IPS-NIHi11 (cell line): Measurements from ENCODE around the gene ABLIM2.

Experiments used
- DNase-seq: peaks from one replicate; pipeline ENCODE4 v3.0.0; 2012; ENCODE audit warnings: mixed read lengths, low spot score

Gene ABLIM2

DNA sequence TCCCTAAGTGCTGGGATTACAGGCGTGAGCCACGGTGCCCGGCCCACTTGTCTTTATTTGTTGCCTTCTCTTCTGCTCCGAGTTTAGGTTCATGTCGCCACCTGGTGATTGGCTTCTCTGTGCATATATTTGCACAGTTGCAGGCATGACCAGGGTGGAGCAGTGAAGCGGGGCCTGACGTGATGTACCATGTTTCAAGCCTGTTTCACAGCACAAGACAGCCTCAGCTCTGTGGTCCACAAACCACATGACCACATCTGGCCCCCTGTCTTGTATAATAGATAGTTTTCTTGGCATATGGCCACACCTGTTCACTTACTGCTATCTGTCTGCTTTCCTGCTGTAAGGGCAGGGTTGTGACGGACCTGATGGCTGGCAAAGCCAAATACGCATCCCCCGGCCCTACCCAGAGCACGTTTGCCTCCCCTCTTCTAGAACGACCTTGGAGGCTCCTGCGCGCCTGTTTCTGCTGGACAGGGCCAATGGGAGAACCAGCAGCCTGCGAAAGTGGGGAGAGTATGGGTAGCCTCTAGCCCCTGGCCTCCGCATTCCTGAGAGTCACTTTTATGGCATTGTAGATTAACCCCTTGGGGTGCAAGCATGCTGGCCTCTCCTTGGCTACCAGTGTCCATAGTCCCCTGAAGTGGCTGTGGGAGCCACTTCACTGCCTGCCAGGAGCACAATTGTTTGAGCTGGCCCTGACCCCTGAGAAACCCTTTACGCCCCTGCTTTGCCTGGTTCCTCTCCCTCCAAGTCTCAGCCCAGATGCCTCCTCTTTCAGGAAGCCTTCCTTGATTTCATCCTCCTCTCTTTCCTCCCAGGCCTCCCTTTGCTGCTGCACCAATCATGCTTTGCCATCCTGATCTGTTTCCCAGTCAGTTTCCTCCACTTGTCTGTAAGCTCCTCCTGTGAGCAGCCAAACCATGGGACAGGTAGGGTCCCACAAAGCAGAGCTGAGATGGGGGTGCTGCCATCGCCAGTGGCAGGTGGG, 34.4 kb upstream of the ABLIM2 start:
- no peak for DNase-seq

DNA sequence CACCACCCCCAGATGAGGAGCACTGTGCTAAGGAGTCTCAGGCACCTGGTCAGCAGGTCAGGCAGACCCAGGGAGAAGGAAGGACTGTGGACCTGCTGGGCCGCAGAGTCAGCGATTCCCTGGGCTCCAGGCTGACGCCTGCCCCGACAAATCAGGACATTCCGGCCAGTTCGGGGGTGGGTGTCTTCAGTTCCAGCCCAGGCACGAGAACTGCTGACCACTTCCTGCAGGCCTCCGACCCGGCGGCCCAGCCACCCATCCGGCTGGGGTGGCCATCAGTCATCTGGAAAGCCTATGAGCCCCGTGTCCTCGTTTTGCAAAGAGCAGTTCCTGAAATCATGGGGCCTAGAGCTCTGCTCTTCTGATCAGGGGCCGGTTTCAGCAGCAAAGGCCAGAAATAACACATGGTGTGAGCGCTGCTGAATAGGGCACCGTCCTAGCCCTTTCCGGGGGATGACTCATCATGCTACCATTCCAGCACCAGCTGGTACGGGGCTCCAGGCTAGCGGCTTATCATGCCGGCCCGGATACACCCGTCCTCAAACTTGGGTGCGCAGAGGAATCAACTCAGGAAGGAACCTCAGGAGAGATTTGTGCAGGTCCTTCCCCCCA, 32.6 kb upstream of the ABLIM2 start:
- peak; percentile 16 for DNase-seq

DNA sequence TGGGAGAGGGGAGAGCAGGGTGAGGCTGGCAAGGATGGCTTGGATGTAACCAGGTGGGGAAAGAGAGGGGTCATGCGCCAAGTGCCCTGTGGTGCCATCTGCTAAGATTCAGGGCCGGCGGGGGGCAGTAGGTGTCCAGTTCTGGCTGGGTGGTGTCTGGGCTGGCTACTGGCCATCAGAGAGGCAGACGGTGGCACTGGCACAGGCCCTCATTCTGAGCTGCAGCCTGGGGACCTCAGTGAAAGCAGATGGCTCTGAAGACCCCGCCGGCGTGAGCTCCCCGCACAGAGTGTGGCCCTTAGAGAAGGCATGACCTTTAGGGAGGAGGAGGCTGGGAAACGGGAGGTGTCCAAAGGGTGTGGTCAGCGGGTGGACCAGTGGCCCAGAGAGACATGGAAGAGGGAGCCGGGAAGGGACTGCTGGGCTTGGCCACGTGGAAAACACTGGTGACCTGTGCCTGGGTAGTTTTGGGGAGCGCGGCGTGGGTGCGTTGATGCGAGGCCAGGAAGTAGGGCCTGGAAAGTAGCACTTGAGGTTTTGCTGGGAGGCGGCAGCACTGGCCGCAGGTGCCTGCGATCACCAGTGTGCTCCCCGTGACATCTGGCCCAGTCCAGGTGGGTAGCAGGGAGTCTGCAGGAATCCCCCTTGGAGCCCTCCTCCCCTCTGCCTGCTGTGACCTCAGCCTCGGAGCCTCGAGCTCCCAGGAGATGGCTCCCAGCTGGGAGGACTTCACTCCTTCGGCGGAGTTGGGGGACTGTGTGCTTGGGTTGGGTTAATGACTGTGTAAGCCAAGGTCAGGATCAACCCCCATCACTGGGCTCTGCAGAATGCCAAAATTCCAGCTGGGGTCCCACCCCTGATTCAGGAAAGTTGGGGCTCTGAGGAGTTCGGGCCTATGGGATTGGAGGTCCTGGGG, 31.2 kb upstream of the ABLIM2 start:
- DNase-seq = peak; percentile 13

DNA sequence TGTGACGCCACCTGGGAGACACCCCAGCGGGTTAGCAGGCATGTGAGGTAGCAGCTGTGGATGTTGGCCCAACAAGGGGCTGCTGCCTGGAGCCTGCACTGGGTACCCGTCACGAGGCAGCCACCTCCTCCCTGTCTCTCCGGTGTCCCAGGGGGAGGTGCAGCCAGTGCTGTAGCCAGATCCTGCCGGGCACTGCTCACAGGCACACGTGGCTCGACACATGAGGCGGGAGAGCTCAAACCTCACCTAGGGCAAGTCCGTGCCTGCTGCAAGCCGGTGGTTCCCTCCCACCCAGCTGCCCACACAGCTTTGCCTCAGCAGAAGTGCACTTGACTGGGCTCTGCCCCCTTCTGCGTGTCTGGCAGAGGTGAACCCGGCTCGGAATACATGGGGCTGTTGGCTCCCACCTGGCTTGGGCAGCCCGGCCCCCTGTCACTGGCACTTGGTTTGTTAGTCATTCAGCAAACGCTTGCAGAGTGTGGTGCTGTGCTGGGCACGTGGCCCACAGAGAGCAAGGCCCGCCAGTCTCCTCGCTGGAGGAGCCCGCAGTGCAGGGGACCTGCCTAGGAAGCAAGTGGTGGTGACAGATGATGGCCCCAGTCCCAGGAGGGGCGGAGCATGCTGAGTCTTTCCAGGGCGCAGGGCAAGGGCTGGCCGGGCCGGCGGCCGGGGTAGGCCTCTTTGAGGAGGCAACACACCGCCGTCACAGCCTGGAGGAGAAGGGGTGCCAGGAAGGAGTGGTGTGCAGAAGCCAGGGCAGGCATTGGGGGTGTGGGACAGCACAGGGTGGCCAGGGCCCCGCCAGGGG, 30.3 kb upstream of the ABLIM2 start:
- DNase-seq = peak; percentile 29

DNA sequence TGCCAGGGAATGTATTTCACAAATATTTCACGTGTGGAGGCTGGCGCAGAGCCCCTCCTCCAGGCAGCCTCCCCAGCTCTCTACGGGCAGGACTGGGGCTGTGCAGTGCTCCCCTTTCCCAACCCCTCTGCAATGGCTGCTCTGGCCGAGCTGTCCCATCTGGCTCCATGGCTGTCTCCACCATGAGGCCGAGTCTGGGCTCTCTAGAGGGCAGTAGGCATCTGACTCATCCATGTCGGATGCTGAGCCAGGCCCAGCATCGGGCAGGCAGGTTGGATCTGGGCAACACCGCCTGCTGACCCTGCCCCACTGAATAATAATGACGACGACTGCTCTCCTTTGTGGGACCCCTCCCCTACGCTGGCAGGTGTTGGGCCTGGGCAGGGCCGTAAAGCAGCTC, 29.5 kb upstream of the ABLIM2 start:
- DNase-seq = no peak

DNA sequence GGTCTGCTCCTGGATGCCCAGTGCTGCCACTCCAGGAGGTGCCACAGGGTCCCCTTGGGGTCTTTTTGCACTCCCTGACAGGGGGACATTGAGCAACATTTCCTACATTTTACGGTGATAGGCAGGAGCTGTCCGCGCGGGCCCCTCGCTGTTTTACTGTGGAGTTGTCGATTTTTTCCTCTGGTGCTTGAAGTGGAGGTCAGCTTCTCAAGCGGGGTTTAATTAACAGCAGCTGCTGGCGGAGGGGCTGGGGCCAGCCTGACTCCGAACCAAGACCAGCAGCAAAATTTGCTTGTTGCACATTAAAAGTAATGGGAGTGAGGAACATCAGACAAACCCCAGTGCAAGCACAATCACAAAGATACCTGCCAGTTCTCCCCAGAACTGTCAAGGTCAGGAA, 27.3 kb upstream of the ABLIM2 start:
- no peak for DNase-seq

DNA sequence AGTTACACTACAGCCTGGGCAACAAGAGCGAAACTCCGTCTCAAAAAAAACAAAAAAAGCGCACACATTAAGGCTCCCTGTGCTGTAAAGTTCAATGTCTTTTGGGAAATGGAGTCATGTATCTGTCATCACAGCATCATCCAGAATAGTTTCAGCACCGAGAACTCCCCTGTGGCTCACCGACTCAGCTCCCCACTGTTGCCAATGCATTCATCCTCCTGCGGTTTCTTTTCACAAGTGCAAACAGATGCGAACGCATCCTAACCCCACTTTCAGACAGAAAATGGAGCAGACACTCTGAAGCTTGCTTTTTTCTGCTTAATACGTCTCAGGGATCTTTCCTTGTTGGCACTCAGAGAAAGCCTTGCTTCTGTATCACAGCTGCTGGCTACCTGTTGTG, 26.7 kb upstream of the ABLIM2 start:
- no peak for DNase-seq

DNA sequence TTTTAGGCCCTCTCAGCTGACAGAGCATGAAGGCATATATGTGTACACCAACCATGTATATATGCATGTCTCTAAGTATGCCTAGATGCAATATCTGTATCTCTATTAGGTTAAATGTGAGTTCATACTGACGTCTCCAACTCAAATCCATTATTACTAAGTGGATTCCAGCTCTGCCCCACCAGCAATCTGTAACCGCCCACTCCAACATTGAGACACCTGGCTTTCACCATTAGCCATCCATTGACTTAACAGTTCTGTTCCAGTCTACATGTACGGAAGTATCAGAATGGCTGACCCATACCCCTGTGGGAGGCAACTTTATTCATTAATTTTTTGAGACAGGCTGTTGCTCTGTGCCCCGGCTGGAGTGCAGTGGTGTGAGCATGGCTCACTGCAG, 25.4 kb upstream of the ABLIM2 start:
- DNase-seq = no peak

DNA sequence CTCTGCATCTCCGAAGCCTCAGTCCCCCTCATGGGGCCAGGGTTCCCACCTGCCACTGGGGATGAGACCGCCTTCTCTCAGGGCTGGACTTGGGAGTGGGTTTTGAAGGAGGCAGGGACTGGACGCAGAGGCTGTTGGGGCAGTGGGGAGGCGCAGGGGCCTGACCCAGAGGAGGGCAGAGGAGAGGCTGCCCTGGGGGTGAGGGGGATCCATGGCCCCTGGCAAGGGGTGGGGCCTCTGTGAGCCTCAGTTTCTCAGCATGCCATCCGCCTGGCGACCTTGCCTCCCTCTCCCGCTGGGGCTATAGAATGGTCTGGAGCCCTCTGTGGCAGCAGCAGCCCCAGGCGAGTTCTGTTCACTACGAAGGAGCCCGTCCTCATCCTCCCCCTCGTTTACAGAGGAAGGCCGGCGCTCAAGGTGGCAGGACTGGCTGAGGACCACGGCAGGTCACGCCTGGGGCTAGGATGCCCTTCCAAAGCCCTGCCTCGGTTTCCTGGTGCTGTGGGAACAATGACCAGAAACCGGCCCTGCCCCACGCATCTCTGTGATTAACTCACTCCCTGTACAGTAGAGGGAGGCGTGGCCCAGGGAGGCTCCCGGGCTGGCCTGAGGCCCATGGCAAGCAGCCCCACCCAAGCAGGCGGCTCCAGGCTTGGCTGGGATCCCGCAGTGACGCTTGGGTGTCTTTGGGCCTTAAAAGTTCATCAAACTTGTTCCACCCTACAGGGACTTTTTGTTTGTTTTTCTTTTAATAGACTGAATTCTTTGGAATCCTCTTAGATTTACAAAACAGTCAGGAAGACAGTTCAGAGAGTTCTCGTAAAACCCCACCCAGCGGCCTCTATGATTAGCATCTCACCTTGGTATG, 24.5 kb upstream of the ABLIM2 start:
- DNase-seq = no peak

DNA sequence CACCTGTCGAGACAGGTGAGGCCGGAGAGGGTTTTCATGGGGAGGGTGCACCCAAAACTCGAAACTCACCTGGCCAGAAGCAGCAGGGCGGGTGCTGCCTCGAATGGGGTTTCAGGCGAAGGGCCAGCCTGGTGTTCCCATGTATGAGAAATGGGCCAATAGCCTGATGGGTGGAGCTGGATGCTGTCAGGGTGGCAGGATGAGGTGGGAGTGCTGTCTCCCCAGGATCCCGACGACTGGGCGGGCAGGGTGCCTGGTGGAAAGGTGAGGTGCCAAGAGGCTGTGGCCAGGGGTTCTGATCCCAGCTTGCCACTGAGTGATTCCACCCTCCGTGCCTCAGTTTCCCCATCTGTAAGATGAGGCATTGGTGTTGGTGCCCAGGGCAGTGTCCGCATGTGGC, 23.7 kb upstream of the ABLIM2 start:
- DNase-seq = no peak

DNA sequence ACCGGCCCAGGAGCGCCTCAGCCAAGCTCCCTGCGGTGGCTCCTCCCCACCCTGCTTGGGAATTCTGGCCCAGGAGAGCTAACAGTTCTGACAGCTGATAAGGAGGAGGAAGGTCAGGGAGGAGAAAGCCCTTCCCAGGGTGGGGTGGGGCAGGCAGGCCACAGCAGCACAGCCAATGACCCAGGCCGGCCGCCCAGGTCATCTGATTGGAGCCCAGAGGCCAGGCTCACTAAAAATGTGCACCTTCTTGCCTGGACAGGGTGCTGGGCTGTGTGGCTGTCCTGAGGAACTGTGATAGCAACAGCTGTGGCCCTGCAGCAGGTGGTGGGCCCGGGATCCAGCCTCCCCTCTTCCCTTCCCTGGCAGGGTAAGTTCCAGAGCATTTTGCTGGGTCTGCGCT, 23.2 kb upstream of the ABLIM2 start:
- DNase-seq = no peak

DNA sequence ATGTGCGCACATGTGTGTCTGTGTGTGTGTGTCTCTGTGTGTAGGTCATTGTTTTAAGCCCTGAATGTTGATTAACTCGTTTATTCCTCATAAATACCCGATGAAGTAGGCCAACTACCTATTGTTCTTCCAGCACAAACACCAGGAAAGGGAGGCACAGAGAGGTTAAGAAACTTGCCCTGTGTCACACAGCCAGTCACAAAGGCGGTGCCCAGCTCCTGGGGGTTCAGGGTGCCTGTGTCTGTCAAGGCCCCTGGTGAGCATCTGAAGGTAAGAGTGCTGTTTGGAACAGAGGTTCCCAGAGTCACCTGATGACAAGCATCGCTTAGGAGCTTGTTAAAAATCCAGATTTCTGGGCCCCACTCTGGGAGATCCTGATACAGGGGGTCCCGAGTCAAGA, 22.5 kb upstream of the ABLIM2 start:
- no peak for DNase-seq

DNA sequence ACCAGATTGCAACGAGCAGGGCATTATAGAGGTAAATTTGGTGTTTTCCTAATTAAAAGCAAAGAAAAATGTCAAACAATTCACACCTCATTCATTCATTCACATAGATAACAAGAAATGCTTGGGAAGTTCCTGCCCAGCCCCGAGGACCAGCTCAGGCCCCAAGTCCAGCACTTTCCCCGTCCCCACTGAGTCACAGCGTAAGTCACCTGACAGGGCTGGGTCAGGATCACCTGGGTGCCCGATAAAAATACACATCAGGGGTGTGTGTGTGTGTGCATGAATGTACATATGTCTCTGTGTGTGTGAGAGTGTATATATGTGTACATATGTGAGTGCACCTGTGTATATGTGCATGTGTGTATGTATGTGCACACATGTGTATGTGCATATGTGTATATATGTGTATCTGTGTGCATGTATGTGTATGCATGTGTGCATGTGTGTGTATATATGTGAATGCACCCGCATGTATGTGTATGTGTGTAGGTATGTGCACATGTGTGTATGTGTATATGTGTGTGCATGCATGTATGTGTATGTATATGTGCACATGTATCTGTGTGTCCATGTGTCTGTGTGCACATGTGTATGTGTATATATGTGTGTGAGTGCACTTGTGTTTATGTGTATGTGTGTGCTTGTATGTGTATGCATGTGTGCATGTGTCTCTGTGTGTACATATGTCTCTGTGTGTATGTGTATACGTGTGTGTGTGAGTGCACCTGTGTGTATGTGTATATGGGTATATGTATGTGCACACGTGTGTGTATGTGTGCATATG, 21.9 kb upstream of the ABLIM2 start:
- no peak for DNase-seq

DNA sequence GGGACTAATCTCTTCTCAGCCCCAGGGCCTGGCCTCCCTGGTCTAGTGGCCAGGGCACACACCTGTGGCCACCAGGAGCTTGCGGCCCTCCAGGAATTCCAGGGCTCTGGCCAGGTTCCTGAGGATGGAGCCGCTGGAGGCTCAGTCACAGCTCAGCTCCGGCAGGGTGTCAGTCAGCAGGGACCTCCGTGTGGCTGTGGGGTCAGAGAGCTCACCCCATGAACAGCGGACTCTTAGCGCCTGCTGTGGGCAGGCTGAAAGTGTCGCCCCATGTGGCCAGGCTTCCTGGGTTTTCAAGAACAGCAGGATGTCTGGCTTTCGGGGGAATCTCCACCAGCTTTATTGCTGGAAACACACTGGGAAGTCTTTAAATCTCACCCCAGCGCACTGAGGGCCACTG, 21.2 kb upstream of the ABLIM2 start:
- no peak for DNase-seq

DNA sequence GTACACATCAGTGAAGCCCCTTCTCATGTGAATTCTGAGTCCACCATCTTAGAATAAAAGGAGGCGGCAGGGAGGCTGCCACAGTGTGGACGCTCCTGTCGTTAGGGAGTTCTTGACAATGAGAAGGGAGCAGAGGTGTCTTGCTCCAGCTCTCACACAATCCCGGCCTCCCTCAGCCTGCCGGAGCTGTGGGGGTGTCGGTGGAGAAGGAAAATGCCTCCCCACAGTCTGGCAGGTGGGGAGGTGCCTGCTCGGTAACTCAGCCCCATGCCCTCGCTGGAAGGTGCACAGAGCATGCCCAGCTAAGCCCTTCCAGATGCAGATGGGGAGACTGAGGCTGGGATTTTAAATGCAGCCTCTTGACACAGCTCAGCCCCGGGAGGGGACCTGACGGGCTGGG, 20.5 kb upstream of the ABLIM2 start:
- no peak for DNase-seq

DNA sequence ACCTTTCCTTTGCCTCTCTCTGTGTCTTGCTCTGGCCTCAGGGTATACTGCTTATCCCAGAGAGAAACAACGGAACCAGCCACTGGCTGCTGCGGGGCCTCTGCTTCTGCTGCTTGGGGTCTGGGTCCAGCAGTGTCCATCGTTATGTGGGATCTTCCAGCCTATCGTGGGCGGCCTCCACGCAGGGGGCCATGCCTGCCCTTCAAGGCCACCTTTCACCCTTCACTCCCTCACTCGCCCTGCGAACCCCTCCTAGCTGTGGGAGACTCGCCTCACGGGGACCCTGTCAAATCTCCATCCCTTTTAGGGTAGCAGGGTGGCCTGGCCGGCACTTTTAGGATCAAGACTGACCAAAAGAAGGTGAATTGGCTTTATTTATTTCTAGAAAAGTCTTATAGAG, 19.3 kb upstream of the ABLIM2 start:
- DNase-seq = no peak

DNA sequence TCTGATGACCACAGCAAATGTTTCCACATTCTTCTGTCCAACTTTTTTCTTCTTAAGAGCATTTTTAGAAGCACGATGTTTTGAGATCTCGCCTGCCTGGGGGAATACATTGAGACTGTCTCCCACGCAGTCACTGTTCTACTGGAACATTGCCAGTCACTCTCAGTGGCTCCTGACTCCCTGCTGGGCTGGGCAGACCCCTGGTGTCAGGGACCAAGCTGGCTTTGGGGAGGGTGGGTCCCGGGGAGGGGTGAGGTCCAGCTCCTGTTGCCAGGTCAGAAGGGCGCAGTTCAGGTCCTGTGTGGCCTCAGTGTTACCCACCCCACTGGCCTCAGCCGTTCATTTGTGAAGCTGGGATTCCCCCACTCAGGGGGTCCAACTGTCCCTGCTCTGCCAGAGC, 18.9 kb upstream of the ABLIM2 start:
- DNase-seq = no peak

DNA sequence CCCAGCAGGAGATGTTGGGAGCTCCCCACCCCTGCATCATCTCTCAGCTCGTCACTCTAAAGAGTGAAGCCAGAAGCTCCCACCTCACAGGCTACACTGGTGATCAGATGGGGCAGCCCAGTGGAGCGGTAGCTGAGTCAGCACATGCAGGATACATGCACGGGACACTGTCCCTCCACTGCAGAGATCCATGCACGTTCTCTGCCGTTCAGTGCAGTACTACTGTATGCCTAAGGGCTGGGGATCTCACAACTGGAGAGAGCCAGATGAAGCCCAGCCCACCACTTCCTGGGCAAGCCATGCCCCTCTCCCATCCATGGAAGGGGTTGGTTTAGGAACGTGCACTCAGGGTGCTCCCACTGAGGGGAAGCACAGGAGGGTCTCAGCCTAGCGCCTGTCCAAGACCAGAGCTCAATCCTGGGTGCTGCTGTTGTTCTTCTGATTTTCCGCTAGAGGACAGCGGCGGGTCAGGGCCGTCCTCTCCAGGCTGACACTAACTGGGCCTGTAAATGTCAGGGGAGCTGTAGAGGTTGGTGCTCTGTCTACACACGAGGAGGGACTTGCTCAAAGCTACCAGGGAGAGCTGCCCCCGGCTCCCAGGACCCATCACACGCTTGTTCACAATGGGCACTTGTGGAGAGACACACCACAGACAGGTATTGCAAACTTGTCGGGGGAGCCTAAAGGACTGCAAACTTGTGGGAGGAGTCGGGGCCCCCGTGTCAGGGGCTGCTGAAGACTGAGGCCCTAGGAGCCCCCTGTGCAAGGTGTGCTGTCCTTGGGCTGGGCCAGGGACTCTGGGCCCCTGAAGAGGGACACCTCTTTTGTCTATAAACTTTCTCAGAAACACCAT, 18.2 kb upstream of the ABLIM2 start:
- peak; percentile 86 for DNase-seq

DNA sequence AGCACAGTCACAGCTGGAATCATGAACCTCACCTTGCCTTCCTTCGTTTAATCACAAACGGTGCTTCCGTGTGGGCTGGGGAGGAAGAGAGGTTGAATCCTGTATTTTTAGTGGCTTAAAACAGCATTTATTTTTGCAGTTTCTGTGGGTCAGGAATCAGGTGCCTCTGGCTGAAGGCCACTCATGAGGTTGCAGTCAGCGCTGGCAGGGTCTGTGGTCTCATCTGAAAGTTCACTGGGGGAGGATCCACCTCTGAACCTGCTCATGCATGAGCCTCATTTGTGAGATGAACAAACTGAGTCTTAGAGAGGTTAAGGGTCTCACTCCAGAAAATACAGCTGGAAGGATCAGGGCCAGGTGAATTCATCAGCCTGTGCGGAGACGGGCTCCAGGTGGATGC, 17.1 kb upstream of the ABLIM2 start:
- no peak for DNase-seq
